Activated CD8-positive, alpha-beta T cell treated with anti-CD3 and anti-CD28 coated beads, Interleukin-2, amount 10 ng/mL, durations not matched to agents 7 days and 5 days (primary cell): Measurements from ENCODE around the gene SH2D3C. TPM values are rescaled to one million over a fixed set of nuclear protein-coding genes. Genes with fewer than 3 reads are reported as not detected.
"Not testable (repeated sequence)": the region's sequence is repeated elsewhere in the genome, so short reads cannot be mapped to it uniquely, and the experiment has no call there.

Experiments
- ATAC-seq: fragments of 150-1000 bp; cut with Tn5 transposase; one replicate; pipeline ENCODE4 v1.10.0; 2021; ENCODE audit warnings: moderate library complexity
- CTCF ChIA-PET: fragments of 350-600 bp; sonication (Branson Sonifier 250); formaldehyde crosslinking; loops from one replicate; lab custom pipeline; 2021; ENCODE audit warnings: antibody characterized with exemption; lab: Charles Lee
- POLR2A ChIA-PET: fragments of 350-600 bp; sonication (Branson Sonifier 250); formaldehyde crosslinking; loops from one replicate; lab custom pipeline; 2021; ENCODE audit warnings: antibody characterized with exemption; lab: Charles Lee
- DNase-seq: peaks from one replicate; pipeline ENCODE4 v3.0.0-alpha.2; 2020
- H3K27ac Mint-ChIP-seq: one replicate; pipeline ENCODE4 v1.8.0; 2021; ENCODE audit warnings: mild to moderate bottlenecking, mixed read lengths
- H3K27me3 Mint-ChIP-seq: one replicate; pipeline ENCODE4 v1.8.0; 2021; ENCODE audit warnings: low read depth, mixed read lengths
- H3K36me3 Mint-ChIP-seq: one replicate; pipeline ENCODE4 v1.8.0; 2021; ENCODE audit warnings: low read depth, mixed read lengths
- H3K4me1 Mint-ChIP-seq: one replicate; pipeline ENCODE4 v1.8.0; 2021; ENCODE audit warnings: low read depth, mixed read lengths
- H3K4me3 Mint-ChIP-seq: one replicate; pipeline ENCODE4 v1.8.0; 2021; ENCODE audit warnings: mild to moderate bottlenecking, mixed read lengths
- H3K9me3 Mint-ChIP-seq: one replicate; pipeline ENCODE4 v1.8.0; 2022; ENCODE audit warnings: mixed read lengths; ENCODE audit not compliant: insufficient read depth
- total RNA-seq, 2 experiments: library from RNA; stranded (reverse); gene quantifications; one replicate each; pipeline ENCODE4 v1.2.3, GENCODE V29; 2021

The SH2D3C gene
- total RNA-seq, 2 experiments from 2014 or later: 75.6 to 77.5 TPM

DNA sequence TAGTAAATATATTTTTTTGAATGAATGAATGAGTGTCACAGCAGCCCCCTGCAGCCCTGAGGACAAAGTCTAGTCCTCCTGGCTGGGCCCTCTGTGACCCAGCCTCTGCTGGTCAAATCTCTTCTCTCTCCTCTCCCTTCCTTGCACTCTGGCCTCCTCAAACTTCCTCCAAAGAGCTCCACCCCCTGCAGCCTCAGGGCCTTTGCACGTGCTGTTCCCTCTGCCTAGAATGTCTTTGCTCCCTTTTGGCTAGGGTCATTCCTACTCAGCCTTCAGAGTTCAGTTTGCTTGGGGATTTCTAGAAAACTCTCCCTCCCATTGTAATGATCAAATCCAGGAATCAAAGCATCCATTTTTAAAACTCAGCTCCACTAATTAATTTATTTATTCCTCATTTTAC, 13.0 kb downstream of the SH2D3C start:
- Mint-ChIP-seq H3K9me3 (no peaks in the 10 kb centered on the region), H3K4me1 (peaks cover 72% of the 10 kb centered on the region), H3K27me3 (no peaks in the 10 kb centered on the region), H3K36me3 (peaks cover 82% of the 10 kb centered on the region), H3K27ac (peak overlapping the region; percentile 77), H3K4me3 (no peak overlapping the region)
- no peak for DNase-seq
- CTCF ChIA-PET: interaction anchor here (1.1 to 11.1 kb wide), 6 partner anchors 10 to 377 kb away, joined by 3 to 102 read pairs (median 20); partner anchors contain the start of genes CDK9 and TOR2A
- no peak for ATAC-seq
- POLR2A ChIA-PET: interaction anchor here (0.6 to 1.1 kb wide), 2 partner anchors 11 to 18 kb away, joined by 3 to 4 read pairs; no protein-coding TSS in a partner anchor

DNA sequence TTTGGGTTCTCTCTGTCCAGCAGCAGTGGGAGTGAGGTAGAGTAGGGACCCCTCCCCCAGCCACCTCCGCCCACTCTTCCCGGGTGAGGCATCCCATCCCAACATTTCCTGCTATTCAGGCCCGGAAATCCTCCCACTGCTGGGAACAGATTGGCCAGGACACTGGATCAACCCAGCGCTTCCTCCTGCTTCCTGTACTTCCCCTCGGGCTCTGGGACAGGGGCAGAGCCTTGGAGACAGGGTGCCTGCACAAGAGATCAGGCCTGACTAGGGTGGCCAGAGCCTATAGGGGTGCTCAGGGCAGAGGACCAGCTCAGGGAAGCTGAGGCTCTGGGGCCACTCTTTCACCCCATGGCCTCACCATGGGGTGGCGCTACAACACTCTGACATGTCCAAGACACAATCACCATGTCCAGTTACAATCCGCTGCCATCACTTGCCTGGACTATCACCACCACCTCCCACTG, 14.5 kb downstream of the SH2D3C start:
- ATAC-seq: peak; percentile 45
- Mint-ChIP-seq H3K27ac (peak overlapping the region; percentile 57), H3K36me3 (peaks cover 76% of the 10 kb centered on the region), H3K9me3 (no peaks in the 10 kb centered on the region), H3K4me3 (no peak overlapping the region), H3K4me1 (peaks cover 58% of the 10 kb centered on the region), H3K27me3 (no peaks in the 10 kb centered on the region)
- CTCF ChIA-PET: interaction anchor here (0.9 to 11.1 kb wide), 8 partner anchors 15 to 158 kb away, joined by 3 to 102 read pairs (median 4); partner anchors contain the start of genes CDK9, ENG and TOR2A
- DNase-seq: peak; percentile 42
- POLR2A ChIA-PET: interaction anchor here (0.7 to 1.0 kb wide), 2 partner anchors 22 to 54 kb away, joined by 4 read pairs; partner anchors contain the start of gene CDK9

DNA sequence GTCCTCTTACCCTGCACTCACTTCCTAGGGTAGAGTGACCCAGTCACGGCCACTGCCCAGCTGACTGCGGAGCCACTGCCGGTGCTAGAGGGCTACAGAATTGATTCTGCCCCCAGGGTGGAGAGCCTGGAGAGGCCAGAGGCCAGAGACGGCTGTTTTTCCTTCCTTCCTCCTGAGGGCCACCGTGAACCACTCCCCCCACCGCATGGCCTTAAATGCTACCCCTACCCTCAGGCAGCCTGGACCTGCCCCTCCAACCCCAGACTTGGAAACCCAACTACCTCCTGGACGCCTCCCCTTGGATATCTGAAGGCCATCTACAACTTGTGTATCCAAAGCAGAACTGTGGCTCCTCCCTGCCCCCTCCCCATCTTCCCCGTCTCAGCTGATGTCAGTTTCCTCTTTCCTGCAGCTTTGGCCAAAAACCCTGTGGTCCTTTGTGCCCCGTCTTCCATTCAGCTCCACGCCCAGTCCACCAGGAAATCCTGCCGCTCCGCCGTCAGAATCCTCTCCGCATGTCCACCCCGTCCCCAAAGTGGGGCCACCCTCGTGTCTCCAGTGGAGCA, 16.3 kb downstream of the SH2D3C start:
- no peaks in the 10 kb centered on the region for H3K9me3 Mint-ChIP-seq
- H3K27ac Mint-ChIP-seq: peak overlapping the region; percentile 56
- POLR2A ChIA-PET: interaction anchor here (1.0 to 1.3 kb wide), 3 partner anchors 9 to 108 kb away, joined by 3 to 4 read pairs (median 3); no protein-coding TSS in a partner anchor
- H3K4me3 Mint-ChIP-seq: no peak overlapping the region
- no peak for DNase-seq
- peaks cover 41% of the 10 kb centered on the region for H3K4me1 Mint-ChIP-seq
- CTCF ChIA-PET: interaction anchor here (5.8 kb wide), 1 partner anchor 107 kb away, joined by 47 read pairs; no protein-coding TSS in a partner anchor
- H3K27me3 Mint-ChIP-seq: no peaks in the 10 kb centered on the region
- no peak for ATAC-seq
- peaks cover 71% of the 10 kb centered on the region for H3K36me3 Mint-ChIP-seq

DNA sequence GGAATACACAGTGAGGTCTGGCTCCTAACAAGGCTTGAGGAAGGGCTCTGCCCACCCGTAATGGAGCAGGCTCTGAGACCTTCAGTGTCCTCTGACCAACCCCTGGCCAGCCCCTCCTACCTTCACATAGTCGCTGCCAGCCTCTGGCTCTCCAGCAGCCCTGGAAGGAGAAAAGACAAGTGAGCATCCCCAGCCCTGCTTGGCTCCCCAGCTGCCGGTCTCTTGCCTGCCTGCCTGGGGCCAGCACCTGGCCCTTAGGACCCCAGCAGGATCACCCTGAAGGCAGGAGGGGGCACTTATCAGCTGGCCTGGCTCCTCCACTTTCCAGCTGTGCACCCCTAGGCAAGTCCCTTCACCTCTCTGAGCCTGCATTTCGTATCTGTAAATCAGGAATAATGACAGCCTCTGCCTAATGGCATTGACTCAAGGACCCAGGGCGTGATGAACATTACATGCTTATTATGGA, 16.9 kb downstream of the SH2D3C start:
- Mint-ChIP-seq H3K27me3 (no peaks in the 10 kb centered on the region), H3K36me3 (peaks cover 68% of the 10 kb centered on the region), H3K27ac (no peak overlapping the region), H3K4me1 (peaks cover 35% of the 10 kb centered on the region), H3K9me3 (no peaks in the 10 kb centered on the region), H3K4me3 (no peak overlapping the region)
- ChIA-PET CTCF (interaction anchor here (0.7 to 1.0 kb wide), 2 partner anchors 27 to 108 kb away, joined by 4 read pairs; partner anchors contain the start of gene TOR2A), POLR2A (interaction anchor here (0.6 to 1.2 kb wide), 2 partner anchors 10 to 15 kb away, joined by 3 to 4 read pairs; no protein-coding TSS in a partner anchor)
- DNase-seq (no peak), ATAC-seq (no peak)

DNA sequence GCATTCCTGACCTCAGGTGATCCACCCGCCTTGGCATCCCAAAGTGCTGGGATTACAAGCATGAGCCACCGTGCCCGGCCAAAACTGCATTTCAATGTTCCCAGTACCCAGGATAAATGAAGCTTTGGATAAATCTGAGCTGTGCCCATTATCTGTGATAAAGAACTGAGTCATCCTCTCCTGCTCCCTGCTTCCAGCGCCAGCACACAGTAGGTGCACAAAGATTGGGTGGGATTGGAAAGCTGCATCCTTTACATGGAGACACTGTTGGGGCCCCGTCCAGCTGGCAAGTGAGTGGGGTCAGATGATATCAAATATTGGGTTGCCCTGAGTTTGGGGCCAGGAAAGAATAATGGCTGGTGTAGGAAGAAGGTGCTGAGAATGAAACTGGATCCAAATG, 17.4 kb downstream of the SH2D3C start:
- ChIA-PET POLR2A (interaction anchor here (0.6 kb wide), 1 partner anchor 15 kb away, joined by 3 read pairs; no protein-coding TSS in a partner anchor), CTCF (interaction anchor here (0.7 to 1.0 kb wide), 2 partner anchors 26 to 109 kb away, joined by 4 read pairs; partner anchors contain the start of gene TOR2A)
- H3K4me3 Mint-ChIP-seq: no peak overlapping the region
- peaks cover 31% of the 10 kb centered on the region for H3K4me1 Mint-ChIP-seq
- DNase-seq: no peak
- no peaks in the 10 kb centered on the region for H3K27me3 Mint-ChIP-seq
- H3K27ac Mint-ChIP-seq: no peak overlapping the region
- no peaks in the 10 kb centered on the region for H3K9me3 Mint-ChIP-seq
- peaks cover 63% of the 10 kb centered on the region for H3K36me3 Mint-ChIP-seq
- ATAC-seq: no peak

DNA sequence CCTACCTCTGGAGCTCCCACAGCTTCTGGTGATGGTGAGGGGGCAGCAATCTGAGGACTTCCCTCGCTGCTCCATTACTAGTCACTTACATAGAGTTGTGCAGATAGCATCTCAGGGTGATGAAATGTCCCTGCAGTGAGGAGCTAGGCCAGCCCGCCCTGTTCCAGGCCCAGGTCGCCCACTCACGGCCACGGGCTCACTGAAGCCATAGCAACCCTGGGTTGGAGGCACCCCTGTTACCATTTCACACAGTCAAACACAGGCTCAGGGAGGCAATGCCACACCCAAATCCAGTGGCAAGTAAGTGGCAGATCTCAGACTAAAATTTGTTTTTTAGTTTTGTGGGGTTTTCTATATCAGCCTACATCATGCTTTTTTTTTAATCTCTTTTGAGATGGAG, 19.6 kb downstream of the SH2D3C start:
- ChIA-PET POLR2A (interaction anchor here (0.6 kb wide), 1 partner anchor 26 kb away, joined by 3 read pairs; no protein-coding TSS in a partner anchor), CTCF (interaction anchor here (0.7 kb wide), 1 partner anchor 27 kb away, joined by 3 read pairs; the partner anchor contains the start of gene CDK9)
- Mint-ChIP-seq H3K27me3 (no peaks in the 10 kb centered on the region), H3K36me3 (peaks cover 43% of the 10 kb centered on the region), H3K4me1 (peaks cover 13% of the 10 kb centered on the region), H3K4me3 (no peak overlapping the region), H3K9me3 (no peaks in the 10 kb centered on the region), H3K27ac (peak overlapping the region; percentile 37)
- no peak for ATAC-seq
- DNase-seq: no peak

DNA sequence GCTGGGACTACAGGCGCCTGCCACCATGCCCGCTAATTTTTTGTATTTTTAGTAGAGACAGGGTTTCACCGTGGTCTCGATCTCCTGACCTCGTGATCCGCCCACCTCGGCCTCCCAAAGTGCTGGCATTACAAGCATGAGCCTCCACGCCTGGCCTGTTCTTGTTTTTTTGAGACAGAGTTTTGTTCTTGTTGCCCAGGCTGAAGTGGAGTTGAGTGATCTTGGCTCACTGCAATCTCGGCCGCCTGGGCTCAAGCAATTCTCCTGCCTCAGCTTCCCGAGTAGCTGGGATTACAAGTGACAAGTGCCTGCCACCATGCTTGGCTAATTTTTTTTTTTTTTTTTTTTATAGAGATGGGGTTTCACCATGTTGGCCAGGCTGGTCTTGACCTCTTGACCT, 21.7 kb downstream of the SH2D3C start:
- not testable (repeated sequence) for H3K27ac Mint-ChIP-seq, DNase-seq, ATAC-seq, H3K4me1 Mint-ChIP-seq, H3K9me3 Mint-ChIP-seq, H3K4me3 Mint-ChIP-seq, H3K27me3 Mint-ChIP-seq
- peaks cover 35% of the 10 kb centered on the region for H3K36me3 Mint-ChIP-seq
- ChIA-PET POLR2A (interaction anchor here (0.5 to 0.6 kb wide), 3 partner anchors 12 to 80 kb away, joined by 3 read pairs; no protein-coding TSS in a partner anchor), CTCF (interaction anchor here (1.2 kb wide), 1 partner anchor 22 kb away, joined by 4 read pairs; the partner anchor contains the start of gene TOR2A)

DNA sequence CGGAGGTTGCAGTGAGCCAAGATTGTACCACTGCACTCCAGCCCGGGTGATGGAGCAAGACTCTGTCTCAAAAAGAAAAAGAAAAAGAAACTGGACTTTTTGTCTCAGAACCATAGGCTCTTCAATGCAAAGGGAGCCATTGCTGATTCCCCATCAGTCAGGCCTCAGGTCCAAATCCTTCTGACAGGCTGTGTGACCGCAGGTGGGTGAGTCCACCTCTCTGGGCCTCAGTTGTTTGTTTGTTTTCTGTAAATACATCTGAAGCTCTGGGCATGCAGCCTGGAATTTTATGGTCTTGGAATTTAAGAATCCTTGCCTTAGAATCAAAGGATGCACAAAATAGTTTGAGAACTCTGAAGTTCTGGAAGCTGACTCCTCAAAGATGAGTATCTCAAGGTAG, 22.2 kb downstream of the SH2D3C start:
- Mint-ChIP-seq H3K27ac (no peak overlapping the region), H3K9me3 (no peaks in the 10 kb centered on the region), H3K4me3 (no peak overlapping the region), H3K36me3 (peaks cover 37% of the 10 kb centered on the region), H3K4me1 (peaks cover 2% of the 10 kb centered on the region), H3K27me3 (no peaks in the 10 kb centered on the region)
- ChIA-PET CTCF (interaction anchor here (1.0 kb wide), 1 partner anchor 14 kb away, joined by 3 read pairs; no protein-coding TSS in a partner anchor), POLR2A (no interaction called here)
- no peak for DNase-seq
- ATAC-seq: no peak

DNA sequence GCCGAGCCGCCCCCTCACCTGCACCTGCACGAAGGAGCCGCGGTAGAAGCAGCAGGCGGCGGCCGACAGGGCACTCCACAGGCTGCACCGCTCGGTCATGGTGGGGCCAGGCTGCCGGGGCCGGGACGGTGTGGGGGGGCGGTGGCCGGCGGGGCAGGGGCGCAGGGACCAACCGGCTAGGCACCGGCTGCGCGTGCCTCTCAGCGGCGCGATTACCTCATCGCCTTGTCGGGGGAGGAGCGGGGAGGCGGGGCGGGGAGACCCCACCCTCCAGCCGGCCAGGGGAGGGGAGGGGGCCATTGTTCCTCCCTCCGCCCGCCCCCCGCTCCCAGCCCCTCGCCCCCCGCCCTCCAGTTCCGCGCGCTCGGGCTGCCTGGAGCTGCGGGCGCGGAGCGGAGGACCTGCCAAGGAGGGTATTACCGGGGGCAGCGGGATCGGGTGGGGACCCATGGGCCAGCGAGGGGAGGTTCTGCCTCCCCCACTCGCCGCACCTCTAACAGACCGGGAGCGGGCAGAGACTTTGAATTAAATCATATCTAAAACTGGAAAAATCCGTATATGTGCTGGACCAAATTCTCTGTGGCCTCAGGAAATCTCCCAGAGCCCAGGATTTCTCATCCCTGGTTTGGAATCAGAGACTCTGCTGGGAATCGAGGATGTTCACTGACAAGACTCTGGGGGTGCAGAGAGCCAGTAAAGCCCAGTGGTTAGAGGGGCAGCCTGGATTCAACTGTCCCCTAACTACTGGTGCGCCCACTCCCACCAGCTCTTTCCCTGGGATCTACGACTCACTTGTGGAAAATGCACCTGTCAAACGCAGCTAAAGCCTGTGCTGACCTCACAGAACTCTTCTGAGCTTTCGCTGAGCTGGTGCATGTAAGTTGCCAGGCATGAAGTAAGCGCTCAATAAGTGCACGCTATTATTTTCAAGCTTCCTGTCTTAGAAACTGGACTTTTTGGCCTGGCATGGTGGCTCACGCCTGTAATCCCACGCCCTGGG, 23.1 kb downstream of the SH2D3C start:
- H3K27me3 Mint-ChIP-seq: no peaks in the 10 kb centered on the region
- ChIA-PET POLR2A (no interaction called here), CTCF (interaction anchor here (1.0 kb wide), 1 partner anchor 15 kb away, joined by 3 read pairs; no protein-coding TSS in a partner anchor)
- peaks cover 40% of the 10 kb centered on the region for H3K36me3 Mint-ChIP-seq
- no peaks in the 10 kb centered on the region for H3K9me3 Mint-ChIP-seq
- no peak overlapping the region for H3K4me3 Mint-ChIP-seq
- peaks cover 4% of the 10 kb centered on the region for H3K4me1 Mint-ChIP-seq
- H3K27ac Mint-ChIP-seq: no peak overlapping the region
- DNase-seq (no peak), ATAC-seq (no peak)

DNA sequence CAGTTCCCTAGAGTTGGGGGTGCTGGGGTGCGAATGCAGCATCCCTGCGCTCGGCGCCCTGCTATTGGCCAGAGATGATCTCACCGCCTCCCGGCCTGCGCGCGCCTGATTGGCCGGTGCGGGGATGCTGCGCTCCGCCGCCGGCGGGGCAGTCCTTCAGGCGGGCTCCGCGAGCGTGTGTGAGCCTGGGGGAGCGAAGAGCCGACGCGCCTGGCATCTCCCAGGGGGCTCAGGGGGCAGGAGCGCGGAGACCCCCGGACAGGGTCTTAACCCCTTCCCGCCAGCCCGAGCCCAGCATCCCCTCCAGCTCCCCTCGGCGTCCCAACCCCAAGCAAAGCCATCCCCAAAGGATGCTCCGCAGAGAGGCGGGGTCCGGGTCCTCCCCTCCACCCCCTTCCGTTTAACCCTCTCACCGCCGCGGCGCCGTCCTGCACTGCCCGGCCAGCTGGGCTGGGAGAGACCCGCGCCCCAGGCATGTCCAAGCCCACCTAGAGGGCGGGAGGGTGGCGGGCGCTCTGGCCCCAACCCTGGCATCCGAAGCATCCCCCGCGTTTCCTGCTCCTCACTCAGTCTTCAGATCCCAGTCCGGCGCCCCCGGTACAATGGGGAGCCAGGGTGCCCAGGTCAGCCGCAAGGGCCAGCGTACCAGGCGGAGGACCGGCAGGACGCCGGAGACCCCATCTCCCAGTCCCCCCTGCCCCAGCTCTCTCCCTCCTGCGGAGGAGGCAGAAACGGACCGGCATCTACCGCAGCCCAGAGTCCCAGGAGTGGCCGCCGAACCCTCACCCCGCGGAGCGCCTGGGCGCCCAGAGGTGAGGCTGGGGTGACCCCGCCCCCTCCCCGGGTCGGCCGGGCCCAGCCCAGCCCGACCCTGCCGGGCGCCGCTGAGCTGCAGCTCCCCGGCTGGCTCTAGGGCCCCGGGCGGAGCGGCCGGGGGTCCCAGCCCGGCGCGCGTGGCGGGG, 24.1 kb downstream of the SH2D3C start:
- CTCF ChIA-PET: no interaction called here
- H3K27me3 Mint-ChIP-seq: no peaks in the 10 kb centered on the region
- no peak for ATAC-seq
- peaks cover 4% of the 10 kb centered on the region for H3K4me1 Mint-ChIP-seq
- no peaks in the 10 kb centered on the region for H3K9me3 Mint-ChIP-seq
- DNase-seq: no peak
- no peak overlapping the region for H3K4me3 Mint-ChIP-seq
- no peak overlapping the region for H3K27ac Mint-ChIP-seq
- H3K36me3 Mint-ChIP-seq: peaks cover 43% of the 10 kb centered on the region
- POLR2A ChIA-PET: no interaction called here
